Activated CD8-positive, alpha-beta T cell treated with anti-CD3 and anti-CD28 coated beads, Interleukin-2, amount 10 ng/mL, durations not matched to agents 7 days and 5 days (primary cell): ENCODE data around the gene BACE1. TPM values are rescaled to one million over a fixed set of nuclear protein-coding genes. Genes with fewer than 3 reads are reported as not detected.
"Not testable (repeated sequence)": the region's sequence is repeated elsewhere in the genome, so short reads cannot be mapped to it uniquely, and the experiment has no call there.

Experiments
- ATAC-seq: fragments of 150-1000 bp; cut with Tn5 transposase; one replicate; pipeline ENCODE4 v1.10.0; 2021; ENCODE audit warnings: moderate library complexity
- CTCF ChIA-PET: fragments of 350-600 bp; sonication (Branson Sonifier 250); formaldehyde crosslinking; loops from one replicate; lab custom pipeline; 2021; ENCODE audit warnings: antibody characterized with exemption; lab: Charles Lee
- POLR2A ChIA-PET: fragments of 350-600 bp; sonication (Branson Sonifier 250); formaldehyde crosslinking; loops from one replicate; lab custom pipeline; 2021; ENCODE audit warnings: antibody characterized with exemption; lab: Charles Lee
- DNase-seq: peaks from one replicate; pipeline ENCODE4 v3.0.0-alpha.2; 2020
- H3K27ac Mint-ChIP-seq: one replicate; pipeline ENCODE4 v1.8.0; 2021; ENCODE audit warnings: mild to moderate bottlenecking, mixed read lengths
- H3K27me3 Mint-ChIP-seq: one replicate; pipeline ENCODE4 v1.8.0; 2021; ENCODE audit warnings: low read depth, mixed read lengths
- H3K36me3 Mint-ChIP-seq: one replicate; pipeline ENCODE4 v1.8.0; 2021; ENCODE audit warnings: low read depth, mixed read lengths
- H3K4me1 Mint-ChIP-seq: one replicate; pipeline ENCODE4 v1.8.0; 2021; ENCODE audit warnings: low read depth, mixed read lengths
- H3K4me3 Mint-ChIP-seq: one replicate; pipeline ENCODE4 v1.8.0; 2021; ENCODE audit warnings: mild to moderate bottlenecking, mixed read lengths
- H3K9me3 Mint-ChIP-seq: one replicate; pipeline ENCODE4 v1.8.0; 2022; ENCODE audit warnings: mixed read lengths; ENCODE audit not compliant: insufficient read depth
- total RNA-seq, 2 experiments: library from RNA; stranded (reverse); gene quantifications; one replicate each; pipeline ENCODE4 v1.2.3, GENCODE V29; 2021

Gene BACE1
- total RNA-seq, 2 experiments from 2014 or later = 1.0 to 1.1 TPM

DNA sequence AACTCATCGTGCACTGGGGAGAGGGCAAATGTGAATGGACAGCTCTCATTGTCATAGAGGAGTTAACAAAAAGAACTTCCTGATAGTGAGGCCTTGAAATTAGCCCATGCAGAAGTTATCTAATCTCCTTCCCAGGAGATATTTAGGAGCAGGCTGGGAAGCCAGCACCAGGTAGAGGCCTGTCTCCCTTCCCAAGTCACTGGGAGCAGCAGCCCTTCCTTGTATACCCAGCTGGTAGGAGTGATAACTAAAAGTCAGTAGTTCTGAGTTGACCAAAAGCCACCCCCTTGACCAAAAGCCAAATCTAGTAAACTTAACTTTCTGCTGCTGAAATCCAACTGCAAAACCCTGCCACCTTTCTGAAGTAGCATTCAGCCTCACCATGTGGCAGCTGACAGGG lies 26.3 kb downstream of the BACE1 start:
- no peaks in the 10 kb centered on the region for H3K9me3 Mint-ChIP-seq
- DNase-seq (no peak), ATAC-seq (no peak)
- H3K27me3 Mint-ChIP-seq = no peaks in the 10 kb centered on the region
- no peaks in the 10 kb centered on the region for H3K4me1 Mint-ChIP-seq
- no peak overlapping the region for H3K4me3 Mint-ChIP-seq
- POLR2A ChIA-PET = no interaction called here
- peaks cover 3% of the 10 kb centered on the region for H3K36me3 Mint-ChIP-seq
- no peak overlapping the region for H3K27ac Mint-ChIP-seq
- CTCF ChIA-PET = no interaction called here

DNA sequence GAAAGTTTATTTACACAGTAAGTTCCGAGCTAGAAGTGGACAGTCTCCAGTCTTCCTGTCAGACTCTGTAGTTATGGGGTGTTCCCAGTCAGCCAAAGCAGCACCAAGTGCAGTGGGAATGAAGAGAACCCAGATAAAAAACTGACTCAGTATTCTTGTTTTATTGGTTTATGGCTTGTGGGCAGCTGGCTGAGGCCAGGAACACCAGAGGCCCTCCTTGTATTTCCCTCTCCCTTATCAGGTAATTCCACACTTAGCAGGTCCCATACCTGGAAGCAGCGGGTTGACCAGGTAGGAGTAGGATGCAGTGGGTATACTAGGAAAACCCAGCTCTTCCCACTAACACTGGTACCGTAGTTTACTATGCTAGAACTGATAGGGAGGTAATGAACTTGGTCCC lies 28.4 kb downstream of the BACE1 start:
- Mint-ChIP-seq H3K27me3 (no peaks in the 10 kb centered on the region), H3K4me3 (no peak overlapping the region), H3K9me3 (no peaks in the 10 kb centered on the region), H3K4me1 (no peaks in the 10 kb centered on the region), H3K27ac (no peak overlapping the region), H3K36me3 (peaks cover 16% of the 10 kb centered on the region)
- ATAC-seq (no peak), DNase-seq (no peak)
- CTCF ChIA-PET = no interaction called here
- POLR2A ChIA-PET = no interaction called here

DNA sequence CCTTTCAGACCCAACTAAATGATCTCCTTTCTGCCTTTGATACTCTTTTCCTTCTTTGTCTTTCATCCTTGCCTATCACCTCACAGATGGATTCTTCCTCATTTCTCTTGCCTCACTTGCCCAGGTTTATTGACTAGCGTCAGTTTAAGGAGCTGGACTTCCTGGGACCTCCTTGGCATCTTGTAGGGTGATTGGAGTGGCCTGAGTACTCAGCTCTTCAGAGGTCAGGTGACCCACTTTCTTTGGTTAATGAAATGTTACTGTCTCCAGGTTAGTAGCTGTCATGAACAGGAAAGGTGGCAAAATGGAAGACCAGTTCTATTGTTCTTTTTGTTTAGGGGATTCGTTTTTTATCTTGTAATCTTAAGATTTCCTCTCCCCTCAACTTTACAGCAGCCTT lies 29.5 kb downstream of the BACE1 start:
- DNase-seq = no peak
- H3K36me3 Mint-ChIP-seq = peaks cover 27% of the 10 kb centered on the region
- H3K27ac Mint-ChIP-seq = no peak overlapping the region
- H3K4me3 Mint-ChIP-seq = no peak overlapping the region
- H3K4me1 Mint-ChIP-seq = no peaks in the 10 kb centered on the region
- CTCF ChIA-PET = interaction anchor here (1.5 to 1.6 kb wide), 2 partner anchors 60 to 335 kb away, joined by 4 to 5 read pairs; no protein-coding TSS in a partner anchor
- no peaks in the 10 kb centered on the region for H3K9me3 Mint-ChIP-seq
- no peak for ATAC-seq
- H3K27me3 Mint-ChIP-seq = no peaks in the 10 kb centered on the region
- POLR2A ChIA-PET = no interaction called here

DNA sequence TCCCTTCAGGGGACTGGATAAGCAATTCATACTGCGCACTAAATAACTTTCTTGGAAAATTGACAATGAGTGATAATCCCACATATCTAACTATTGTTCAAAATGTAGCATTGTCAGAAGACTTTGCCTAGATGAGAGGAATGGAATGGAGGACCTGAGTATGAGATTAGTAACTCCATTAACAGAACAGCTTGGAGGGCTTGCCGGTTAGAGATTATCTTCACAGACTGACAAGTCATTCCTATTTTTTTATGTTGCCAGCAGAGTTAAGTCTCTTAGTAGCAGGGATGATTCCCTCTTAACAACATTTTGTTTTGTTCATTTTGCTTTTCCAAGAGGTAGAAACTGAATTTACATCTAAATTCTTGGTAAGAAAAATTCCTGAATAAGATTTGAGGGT lies 32.0 kb downstream of the BACE1 start:
- no peak for ATAC-seq
- Mint-ChIP-seq H3K4me3 (no peak overlapping the region), H3K9me3 (no peaks in the 10 kb centered on the region), H3K27ac (no peak overlapping the region), H3K36me3 (peaks cover 37% of the 10 kb centered on the region), H3K4me1 (peaks cover 10% of the 10 kb centered on the region), H3K27me3 (no peaks in the 10 kb centered on the region)
- ChIA-PET CTCF (no interaction called here), POLR2A (interaction anchor here (0.7 kb wide), 1 partner anchor 908 kb away, joined by 3 read pairs; no protein-coding TSS in a partner anchor)
- no peak for DNase-seq

DNA sequence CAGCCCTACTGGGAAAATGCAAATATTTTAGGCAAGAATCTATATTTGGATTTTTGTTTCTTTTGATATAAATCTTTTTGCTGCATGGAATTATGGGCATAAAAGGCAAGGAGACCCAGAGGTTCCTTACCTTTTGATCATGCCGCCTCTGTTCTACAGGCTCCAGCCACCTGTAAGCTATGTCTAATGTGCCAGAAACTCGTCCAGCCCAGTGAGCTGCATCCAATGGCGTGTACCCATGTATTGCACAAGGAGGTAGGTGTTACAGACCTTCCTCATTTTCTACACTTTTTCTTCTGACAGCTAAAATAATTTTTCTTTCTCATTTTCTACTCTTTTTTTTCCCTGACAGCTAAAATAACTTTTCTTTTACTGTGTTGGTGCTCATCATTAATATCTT lies 33.1 kb downstream of the BACE1 start:
- Mint-ChIP-seq H3K36me3 (peaks cover 37% of the 10 kb centered on the region), H3K4me3 (no peak overlapping the region), H3K27ac (no peak overlapping the region), H3K9me3 (no peaks in the 10 kb centered on the region), H3K4me1 (peaks cover 11% of the 10 kb centered on the region), H3K27me3 (no peaks in the 10 kb centered on the region)
- POLR2A ChIA-PET = interaction anchor here (0.7 to 0.8 kb wide), 2 partner anchors 50 to 66 kb away, joined by 3 to 4 read pairs; partner anchors contain the start of gene RNF214
- DNase-seq = no peak
- no peak for ATAC-seq
- CTCF ChIA-PET = no interaction called here

DNA sequence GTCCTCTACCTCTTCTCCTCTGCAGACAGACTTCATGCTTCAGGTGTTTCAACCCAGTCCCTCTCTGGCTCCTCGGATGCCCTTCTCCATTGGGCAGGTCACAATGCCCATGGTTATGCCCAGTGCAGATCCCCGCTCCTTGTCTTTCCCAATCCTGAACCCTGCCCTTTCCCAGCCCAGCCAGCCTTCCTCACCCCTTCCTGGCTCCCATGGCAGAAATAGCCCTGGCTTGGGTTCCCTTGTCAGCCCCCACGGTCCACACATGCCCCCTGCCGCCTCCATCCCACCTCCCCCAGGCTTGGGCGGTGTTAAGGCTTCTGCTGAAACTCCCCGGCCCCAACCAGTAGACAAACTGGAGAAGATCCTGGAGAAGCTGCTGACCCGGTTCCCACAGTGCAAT lies 34.2 kb downstream of the BACE1 start:
- Mint-ChIP-seq H3K36me3 (peaks cover 37% of the 10 kb centered on the region), H3K9me3 (no peaks in the 10 kb centered on the region), H3K27ac (no peak overlapping the region), H3K4me1 (peaks cover 11% of the 10 kb centered on the region), H3K27me3 (no peaks in the 10 kb centered on the region), H3K4me3 (no peak overlapping the region)
- ATAC-seq (no peak), DNase-seq (no peak)
- ChIA-PET POLR2A (no interaction called here), CTCF (no interaction called here)

DNA sequence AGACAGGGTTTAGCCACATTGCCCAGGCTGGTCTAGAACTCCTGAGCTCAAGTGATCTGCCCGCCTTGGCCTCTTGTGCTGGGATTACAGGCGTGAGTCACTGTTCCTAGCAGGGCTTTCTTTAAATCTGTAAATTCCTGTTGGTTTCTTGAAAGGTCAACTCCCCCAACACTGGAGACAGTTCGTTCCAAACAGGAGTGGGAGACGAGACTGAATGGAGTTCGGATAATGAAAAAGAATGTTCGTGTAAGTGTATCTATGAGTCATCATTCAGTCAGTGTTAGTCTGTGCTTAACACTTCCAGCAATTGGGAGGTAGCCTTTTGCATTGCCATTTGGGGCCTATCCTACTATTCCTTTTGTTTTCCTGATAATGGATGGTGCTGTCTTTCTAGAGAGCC lies 34.9 kb downstream of the BACE1 start:
- Mint-ChIP-seq H3K4me1 (peaks cover 11% of the 10 kb centered on the region), H3K4me3 (no peak overlapping the region), H3K27me3 (no peaks in the 10 kb centered on the region), H3K9me3 (no peaks in the 10 kb centered on the region), H3K36me3 (peaks cover 37% of the 10 kb centered on the region), H3K27ac (no peak overlapping the region)
- ChIA-PET CTCF (no interaction called here), POLR2A (no interaction called here)
- DNase-seq = no peak
- no peak for ATAC-seq

DNA sequence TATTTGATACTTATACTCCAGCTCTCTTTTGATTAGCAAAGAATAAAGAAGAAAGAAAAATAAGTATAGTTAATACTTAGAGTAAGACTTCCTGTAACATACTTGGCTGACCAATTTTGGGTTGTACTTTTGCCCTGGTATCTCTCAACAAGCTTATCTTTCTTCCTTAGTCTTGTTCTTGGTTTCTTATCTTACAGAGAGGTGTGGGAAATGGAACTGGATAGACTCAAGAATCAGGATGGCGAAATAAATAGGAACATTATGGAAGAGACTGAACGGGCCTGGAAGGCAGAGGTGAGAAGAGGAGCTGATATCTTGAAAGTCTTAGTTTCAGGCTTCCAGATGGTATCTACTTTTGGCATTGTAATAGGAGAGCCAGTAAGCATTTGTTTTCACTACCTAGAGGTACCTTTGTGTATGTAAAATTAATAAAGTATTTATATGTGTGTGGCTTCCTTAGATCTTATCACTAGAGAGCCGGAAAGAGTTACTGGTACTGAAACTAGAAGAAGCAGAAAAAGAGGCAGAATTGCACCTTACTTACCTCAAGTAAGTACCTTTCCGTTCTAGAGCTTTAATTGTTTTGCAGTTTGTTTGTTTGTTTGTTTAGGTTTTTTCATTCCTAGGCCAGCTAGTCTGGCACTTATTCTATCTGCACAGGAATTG lies 36.2 kb downstream of the BACE1 start:
- no peak for DNase-seq
- ChIA-PET CTCF (interaction anchor here (0.9 kb wide), 1 partner anchor 53 kb away, joined by 3 read pairs; no protein-coding TSS in a partner anchor), POLR2A (no interaction called here)
- Mint-ChIP-seq H3K27me3 (no peaks in the 10 kb centered on the region), H3K4me3 (no peak overlapping the region), H3K36me3 (peaks cover 44% of the 10 kb centered on the region), H3K27ac (peak overlapping the region; percentile 83), H3K4me1 (peaks cover 13% of the 10 kb centered on the region), H3K9me3 (no peaks in the 10 kb centered on the region)
- ATAC-seq = peak; percentile 53

DNA sequence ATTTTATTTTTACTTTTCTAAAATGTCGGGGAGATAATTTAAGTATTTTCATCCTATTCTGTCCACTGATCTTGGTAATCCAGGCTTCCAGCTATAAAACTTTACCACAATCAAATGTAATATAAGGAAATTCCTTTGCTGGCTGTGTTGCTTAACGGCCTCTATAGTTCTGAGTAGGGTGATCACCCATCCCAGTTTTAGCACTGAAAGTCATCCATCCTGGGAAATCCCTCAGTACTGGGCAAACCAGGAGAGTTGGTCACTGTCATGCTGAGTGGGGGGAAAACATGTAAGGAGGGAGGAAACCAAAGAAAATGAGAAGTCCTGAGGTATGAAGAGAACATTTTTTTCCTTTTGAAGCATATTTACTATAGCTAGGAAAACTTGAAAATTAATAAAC lies 37.7 kb downstream of the BACE1 start:
- DNase-seq = no peak
- ATAC-seq = no peak
- peaks cover 38% of the 10 kb centered on the region for H3K36me3 Mint-ChIP-seq
- H3K27ac Mint-ChIP-seq = no peak overlapping the region
- H3K4me1 Mint-ChIP-seq = peaks cover 13% of the 10 kb centered on the region
- H3K9me3 Mint-ChIP-seq = no peaks in the 10 kb centered on the region
- no peak overlapping the region for H3K4me3 Mint-ChIP-seq
- CTCF ChIA-PET = no interaction called here
- H3K27me3 Mint-ChIP-seq = no peaks in the 10 kb centered on the region
- POLR2A ChIA-PET = no interaction called here

DNA sequence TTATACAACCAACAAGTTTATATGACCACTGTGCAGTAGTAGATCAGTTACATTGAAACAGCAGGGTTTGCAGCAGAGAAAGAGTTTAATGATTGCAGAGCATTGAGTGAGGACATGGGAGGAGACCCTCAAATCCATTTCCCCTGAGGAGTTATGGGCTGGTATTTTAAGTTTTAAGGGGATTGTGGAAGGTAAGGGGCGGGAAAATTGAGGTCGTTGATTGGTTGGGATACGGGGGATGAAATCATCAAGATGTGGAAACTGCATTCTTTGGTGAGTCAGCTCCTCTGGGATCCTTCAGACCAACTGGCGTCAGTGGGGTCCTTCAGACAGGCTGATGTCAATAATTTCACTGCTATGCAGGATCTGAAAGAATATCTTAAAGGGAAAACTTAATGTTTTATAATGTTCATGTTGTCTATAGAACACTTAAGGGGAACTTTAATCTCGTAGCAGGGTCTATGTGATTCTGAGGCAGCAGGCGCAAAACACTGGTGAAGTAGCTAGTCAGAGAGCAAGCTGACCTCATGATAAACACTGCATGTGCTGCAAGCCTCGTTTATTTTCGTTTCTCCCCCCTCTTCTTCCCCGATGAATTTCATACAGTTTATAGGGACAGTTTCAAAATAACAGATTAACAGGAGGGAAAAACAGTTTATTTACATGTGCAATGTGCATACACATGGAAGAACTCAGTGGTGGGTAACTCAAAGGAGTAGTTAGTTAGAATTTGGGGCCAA lies 42.3 kb downstream of the BACE1 start:
- Mint-ChIP-seq H3K27ac (no peak overlapping the region), H3K36me3 (peaks cover 13% of the 10 kb centered on the region), H3K4me3 (no peak overlapping the region), H3K27me3 (no peaks in the 10 kb centered on the region), H3K4me1 (peaks cover 2% of the 10 kb centered on the region), H3K9me3 (no peaks in the 10 kb centered on the region)
- POLR2A ChIA-PET = no interaction called here
- DNase-seq = no peak
- no peak for ATAC-seq
- CTCF ChIA-PET = interaction anchor here (0.9 kb wide), 1 partner anchor 152 kb away, joined by 3 read pairs; no protein-coding TSS in a partner anchor

DNA sequence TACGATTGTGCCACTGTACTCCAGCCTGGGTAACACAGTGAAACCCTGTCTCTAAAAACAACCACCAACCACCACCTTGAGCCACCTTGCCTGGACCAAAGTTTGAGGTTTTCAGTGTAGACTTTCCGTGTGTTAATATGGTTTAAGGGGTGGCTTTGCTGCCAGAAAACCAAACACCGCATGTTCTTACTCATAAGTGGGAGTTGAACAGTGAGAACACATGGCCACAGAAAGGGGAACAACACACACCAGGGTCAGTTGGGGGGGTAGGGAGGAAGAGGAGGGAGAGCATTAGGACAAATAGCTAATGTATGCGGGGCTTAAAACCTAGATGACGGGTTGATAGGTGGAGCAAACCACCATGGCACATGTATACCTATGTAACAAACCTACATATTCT lies 43.9 kb downstream of the BACE1 start:
- DNase-seq, H3K4me3 Mint-ChIP-seq, ATAC-seq, H3K9me3 Mint-ChIP-seq, H3K27me3 Mint-ChIP-seq, H3K4me1 Mint-ChIP-seq, H3K27ac Mint-ChIP-seq, CTCF ChIA-PET: not testable (repeated sequence)
- peaks cover 13% of the 10 kb centered on the region for H3K36me3 Mint-ChIP-seq
- POLR2A ChIA-PET = interaction anchor here (0.6 kb wide), 1 partner anchor 117 kb away, joined by 3 read pairs; no protein-coding TSS in a partner anchor

DNA sequence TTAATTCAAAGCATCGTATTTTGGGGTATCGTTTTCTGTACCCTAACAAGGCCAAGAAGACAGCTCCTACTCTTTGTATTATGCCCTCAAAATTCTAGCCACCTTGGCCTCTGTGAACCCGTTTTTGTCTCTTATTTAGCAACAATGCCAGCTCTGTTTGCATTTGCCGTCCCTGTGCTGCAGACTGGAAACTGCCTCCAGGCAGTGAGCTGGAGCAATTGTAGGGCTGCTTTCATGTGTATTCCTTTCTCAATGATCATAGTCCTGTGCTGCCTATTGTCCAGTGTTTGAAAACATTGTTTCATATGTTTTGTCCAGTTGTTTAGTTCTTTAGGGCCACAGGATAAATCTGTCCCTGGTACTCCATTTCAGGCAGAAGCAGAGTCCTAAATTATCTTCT lies 44.8 kb downstream of the BACE1 start:
- H3K27ac Mint-ChIP-seq = no peak overlapping the region
- H3K4me3 Mint-ChIP-seq = no peak overlapping the region
- POLR2A ChIA-PET = no interaction called here
- H3K27me3 Mint-ChIP-seq = no peaks in the 10 kb centered on the region
- no peak for DNase-seq
- ATAC-seq = no peak
- H3K9me3 Mint-ChIP-seq = no peaks in the 10 kb centered on the region
- CTCF ChIA-PET = interaction anchor here (0.6 kb wide), 1 partner anchor 350 kb away, joined by 3 read pairs; no protein-coding TSS in a partner anchor
- peaks cover 2% of the 10 kb centered on the region for H3K4me1 Mint-ChIP-seq
- peaks cover 13% of the 10 kb centered on the region for H3K36me3 Mint-ChIP-seq
